ENCODE data around the gene SPRY1.

The SPRY1 gene

DNA sequence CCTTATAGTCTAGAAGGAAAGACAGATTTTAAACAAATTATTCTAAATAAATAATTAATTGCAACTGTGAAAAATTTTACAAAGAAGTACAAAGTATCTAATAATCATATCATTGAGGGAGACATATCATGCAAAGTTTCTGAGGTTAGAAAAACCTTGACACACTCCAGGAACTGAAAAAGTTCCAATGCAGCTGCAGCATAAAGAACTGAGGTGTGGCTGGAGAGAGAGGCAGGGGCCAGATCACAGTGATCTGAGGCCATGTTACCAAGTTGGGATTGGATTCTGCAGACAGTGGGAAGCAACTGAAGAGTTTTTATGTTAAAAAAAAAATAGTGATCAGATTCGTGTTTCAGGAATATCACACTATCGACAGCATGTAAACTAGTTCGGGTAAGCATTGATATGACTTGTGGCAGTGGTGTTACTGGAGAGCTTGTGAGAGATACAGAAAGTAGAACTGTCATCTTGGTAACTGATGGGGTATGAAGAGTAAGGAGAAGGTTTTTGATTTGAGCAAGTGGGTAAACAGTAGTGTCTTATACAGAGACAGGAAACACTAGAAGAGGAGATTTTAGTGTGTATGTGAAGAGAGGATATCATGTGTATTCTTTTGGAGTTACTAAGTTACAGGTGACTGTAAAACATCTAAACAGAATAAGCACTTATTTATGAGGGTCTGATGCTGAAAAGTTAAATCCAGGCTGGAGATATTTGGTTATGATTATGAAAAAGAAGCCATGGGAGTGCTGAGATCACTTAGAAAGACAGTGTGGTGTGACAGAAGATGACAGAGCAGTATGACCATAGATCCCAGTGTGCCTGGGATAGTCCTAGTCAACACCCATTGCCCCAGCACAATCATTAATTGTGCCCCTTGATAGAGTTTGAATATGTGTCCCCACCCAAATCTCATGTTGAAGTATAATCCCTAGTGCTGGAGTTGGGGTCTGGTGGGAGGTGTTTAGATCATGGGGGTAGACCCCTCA lies 15.6 kb upstream of the SPRY1 start:
- no peak for DNase-seq

DNA sequence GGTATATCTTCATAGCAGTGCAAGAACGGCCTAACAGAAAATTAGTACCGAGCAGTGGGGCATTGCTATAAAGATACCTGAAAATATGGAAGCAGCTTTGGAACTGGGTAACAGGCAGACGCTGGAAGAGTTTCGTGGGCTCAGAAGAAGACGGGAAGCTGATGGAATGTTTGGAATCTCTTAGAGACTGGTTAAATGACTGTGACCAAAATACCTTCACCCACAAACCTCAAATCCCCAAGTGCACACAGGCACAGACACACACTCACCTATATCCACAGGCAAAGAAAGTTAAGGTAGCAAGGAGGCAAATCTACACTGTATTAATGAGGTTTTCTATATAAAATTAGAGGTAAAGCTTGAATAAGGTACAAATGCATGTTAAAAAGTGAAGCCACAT lies 14.6 kb upstream of the SPRY1 start:
- no peak for DNase-seq

DNA sequence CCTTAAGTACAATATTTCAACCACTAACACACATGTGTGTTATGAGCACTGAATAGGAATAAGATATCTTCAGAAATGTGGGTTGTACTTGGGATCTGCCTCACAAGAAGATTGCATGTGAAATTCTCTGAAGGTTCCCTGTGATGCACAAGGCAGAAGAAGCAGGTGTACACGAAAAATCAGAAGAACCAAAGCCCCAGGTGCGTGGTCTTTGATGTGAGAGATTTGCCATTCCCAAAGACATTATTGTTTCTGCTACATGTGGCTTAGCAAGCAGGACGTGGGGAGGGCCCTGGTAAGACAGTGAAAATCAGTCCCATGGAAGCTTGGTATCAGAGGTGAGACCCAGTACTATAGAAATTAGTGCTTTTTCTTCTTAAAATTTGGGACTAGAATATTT lies 13.0 kb upstream of the SPRY1 start:
- no peak for DNase-seq

DNA sequence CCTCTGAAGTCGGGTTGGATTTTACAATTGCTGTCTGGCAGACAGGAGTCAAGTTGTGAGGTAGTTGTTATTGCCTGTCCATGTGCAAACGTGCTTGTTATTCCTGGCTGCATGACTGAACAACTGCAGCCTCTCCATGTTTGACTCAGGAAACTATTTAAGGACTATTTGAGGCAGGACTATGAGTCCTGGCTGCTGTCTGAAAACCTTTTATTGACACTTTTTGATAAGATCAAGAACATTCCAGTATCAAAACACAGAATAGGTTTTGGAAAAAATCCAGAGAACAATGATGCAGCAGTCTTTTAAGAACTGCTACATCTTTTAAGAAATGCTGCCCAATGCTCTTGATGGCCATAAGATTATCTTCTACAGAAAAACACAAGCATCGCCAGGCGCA lies 10.0 kb upstream of the SPRY1 start:
- no peak for DNase-seq

DNA sequence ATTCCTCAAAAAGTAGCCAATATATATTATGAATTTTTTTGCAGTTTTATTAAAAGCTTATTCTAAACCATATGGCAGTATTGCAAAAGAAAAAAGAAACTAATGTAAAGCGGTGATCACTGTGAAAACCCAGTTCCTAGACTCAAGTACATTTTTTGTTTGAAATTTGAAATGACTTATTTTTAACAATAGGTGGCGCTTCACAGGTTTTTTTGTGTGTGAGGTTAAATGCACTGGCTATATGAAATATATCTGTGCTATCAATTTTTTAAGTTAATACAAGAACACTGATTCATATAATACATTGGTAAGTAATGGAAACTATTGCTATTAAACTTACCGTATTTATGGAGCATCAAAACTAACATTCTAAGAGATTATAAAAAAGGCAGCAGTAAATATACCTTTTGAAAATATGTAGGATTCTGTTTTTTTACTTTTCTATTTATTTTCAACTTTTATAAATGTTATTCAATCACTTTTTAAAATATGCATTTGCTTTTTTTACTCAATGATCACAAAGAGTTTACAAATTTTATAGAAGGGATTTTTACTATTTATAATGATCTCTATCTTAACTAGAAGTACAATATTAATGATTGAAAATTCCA lies 5.6 kb upstream of the SPRY1 start:
- no peak for DNase-seq

DNA sequence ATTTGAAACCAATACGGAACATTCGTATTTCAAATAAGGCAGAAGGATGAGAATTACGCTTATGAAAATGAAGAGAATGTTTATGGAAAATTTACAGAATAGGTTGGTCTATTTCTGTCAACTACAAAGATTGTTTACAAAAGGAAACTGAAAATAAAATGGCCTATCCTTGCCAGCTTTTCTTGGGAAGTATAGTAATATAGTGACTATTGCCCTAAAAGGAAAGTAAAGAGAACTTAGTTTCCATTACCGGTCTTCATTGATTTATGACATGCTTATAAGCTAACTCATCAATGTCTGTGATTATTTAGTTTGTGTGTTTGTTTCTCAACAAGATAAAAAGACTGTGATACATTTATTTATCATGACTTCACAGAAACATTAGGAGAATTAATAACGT lies 2.9 kb upstream of the SPRY1 start:
- no peak for DNase-seq

DNA sequence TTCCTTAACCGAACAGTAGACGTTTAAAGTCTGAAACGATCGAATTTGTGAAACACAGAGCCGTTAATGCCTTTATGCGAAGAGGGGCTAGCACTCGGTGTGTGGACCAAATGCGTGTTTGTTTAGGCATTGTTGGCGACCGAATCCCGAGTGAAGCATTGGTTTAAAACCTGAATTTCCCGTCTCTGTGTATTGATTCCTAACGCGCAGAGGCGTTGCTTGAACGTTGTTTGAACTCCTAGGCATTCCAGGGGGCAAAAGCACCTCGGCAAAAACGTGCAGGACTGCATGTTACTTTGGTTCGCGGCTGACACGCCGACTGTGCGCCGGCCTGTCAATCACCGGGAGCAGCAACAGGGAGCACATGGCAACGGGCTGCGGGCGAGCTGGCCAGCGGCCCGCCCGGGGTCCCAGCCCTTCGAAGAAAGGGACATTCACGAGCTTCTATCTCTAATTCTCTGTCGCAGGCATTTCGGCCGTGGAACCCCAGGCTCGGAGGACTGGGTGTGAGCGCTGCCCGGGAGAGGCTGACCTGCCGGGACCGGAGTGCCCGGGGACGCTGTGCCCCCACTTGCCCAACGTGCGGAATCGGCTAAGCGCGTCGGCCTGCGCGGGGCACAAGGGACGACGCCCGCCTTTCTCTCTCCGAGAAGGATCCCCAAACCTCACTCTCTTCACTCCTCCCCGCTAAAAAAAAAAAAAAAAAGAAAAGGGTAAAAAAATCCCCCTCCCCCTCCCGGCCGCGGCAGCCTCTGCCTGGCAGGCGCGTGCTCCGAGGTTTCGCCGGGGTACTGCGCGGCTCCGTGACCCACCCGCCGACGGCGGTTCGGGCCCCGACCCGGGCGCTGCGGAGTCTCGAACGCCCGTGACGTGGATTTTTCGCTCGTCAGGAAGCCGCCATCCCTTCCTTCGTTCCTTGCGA lies 810 bp downstream of the SPRY1 start:
- DNase-seq = peak; percentile 25

DNA sequence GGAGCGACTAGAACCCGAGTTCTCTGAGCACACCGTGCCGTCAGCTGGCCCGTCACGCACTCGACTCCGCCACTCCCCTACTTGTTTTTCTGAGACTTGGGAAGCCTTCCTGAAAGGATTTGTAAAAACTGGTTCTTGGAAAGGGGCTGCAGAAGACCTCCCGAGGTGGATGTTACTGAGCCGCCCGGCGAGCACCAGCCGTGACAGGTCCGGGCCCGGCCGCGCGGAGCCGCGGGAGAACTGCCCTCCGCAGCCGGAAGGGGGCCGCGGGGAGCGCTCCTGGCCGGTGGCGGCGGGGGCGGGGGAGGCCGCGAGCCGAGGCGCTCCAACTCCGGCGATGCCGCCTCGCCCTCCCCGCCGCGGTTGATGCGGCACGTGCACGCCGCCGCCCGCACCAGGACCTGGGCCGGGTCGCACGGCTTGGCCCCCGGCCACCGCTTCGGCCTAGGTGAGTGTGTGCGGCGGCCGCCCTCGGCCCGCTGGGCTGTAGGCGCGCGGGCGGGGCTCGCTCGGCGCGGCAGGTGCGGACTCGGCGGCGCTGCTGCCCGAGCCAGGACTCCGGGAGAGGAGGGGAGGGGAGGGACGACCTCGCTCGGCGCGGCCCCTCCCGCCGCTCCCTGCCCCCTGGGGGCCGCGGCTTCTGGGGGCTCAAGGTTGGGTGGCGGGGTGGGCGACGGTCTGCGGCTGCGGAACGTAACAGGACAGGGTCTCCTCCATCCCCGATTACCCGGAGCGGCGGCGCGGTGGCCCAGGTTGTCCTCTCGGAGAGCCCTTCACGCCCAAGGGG lies 1.7 kb downstream of the SPRY1 start:
- peak; percentile 47 for DNase-seq

DNA sequence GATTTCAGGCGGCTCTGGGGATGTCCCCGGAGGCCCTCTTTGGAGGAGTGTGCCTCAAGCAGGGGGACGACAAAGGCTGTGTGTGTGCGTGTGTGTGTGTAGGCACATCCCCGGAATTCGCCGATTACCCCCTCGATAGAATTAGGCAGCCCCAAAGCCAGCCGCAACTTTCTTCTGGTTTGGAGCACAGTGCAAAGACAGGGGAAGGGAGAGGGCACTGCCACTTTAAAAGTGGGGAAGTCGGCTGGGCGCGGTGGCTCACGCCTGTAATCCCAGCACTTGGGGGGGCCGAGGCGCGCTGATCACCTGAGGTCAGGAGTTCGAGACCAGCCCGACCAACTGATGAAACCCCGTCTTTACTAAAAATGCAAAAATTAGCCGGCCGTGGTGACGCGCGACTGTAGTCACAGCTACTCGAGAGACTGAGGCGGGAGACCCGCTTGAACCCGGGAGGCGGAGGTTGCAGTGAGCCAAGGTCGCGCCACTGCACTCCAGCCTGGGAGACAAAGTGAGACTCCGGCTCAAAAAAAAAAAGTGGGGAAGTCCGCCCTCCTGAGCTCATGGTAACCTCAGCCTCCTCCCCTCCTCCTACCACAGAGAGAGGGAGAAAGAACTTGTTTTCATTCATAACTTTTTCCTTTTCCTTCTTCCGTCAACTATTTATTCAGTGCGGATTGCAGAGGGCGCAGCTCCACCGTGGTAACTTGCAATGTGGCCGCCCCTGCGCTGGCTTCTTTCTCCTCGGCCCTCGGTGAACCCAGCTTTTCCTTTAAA lies 2.4 kb downstream of the SPRY1 start:
- DNase-seq = peak; percentile 35

DNA sequence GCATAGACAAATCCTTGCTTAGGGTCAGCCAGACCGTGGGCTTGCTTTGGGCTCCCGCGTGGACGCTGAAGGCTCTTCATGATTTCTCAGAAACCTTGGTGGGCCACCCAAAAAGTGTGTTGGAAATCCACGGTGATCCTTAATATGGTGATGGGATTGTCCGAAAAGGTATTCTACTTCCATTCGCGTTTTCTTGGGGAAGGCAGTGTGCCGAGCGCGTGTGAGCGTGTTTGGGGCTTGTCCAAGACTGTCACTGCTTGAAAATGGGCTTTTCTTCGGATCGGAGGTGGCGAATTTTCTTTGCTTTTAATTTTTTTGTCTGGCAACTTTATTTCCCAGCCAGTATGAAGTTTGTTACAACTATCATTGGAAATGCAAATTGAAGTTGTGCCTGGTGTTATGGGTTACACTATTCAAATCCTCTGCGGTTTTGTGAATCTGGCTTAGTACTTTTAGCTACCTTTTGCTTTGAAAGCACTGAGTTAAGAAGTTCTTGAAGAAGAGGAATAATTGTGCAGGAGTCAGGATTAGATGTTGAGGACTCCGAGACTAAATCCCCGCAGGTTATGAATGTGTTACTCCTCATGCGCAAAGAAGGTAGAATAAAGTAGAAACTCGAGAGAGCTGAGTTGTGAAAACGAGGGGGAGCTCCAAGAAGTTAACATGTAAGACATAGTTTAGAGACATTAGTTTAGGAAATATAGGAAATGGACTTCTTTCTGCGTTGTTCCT lies 3.2 kb downstream of the SPRY1 start:
- no peak for DNase-seq

DNA sequence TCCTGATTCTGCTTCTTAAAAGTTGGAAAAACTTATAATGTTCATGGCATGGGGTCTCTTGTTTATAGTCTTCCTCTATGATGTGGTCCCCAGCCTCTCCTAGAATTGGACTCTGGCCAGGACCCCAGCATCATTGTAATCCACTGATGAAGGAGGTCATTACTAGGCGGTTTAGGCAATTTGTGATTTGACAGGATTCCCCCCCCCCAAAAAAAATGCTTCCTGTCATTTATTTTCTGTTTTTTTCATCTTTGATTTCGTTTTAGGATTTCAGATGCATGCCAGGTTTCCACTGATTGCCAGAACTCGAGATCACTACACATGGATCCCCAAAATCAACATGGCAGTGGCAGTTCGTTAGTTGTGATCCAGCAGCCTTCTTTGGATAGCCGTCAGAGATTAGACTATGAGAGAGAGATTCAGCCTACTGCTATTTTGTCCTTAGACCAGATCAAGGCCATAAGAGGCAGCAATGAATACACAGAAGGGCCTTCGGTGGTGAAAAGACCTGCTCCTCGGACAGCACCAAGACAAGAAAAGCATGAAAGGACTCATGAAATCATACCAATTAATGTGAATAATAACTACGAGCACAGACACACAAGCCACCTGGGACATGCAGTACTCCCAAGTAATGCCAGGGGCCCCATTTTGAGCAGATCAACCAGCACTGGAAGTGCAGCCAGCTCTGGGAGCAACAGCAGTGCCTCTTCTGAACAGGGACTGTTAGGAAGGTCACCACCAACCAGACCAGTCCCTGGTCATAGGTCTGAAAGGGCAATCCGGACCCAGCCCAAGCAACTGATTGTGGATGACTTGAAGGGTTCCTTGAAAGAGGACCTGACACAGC lies 4.9 kb downstream of the SPRY1 start:
- no peak for DNase-seq

DNA sequence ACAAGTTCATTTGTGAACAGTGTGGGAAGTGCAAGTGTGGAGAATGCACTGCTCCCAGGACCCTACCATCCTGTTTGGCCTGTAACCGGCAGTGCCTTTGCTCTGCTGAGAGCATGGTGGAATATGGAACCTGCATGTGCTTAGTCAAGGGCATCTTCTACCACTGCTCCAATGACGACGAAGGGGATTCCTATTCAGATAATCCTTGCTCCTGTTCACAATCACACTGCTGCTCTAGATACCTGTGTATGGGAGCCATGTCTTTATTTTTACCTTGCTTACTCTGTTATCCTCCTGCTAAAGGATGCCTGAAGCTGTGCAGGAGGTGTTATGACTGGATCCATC lies 5.5 kb downstream of the SPRY1 start:
- DNase-seq = no peak

DNA sequence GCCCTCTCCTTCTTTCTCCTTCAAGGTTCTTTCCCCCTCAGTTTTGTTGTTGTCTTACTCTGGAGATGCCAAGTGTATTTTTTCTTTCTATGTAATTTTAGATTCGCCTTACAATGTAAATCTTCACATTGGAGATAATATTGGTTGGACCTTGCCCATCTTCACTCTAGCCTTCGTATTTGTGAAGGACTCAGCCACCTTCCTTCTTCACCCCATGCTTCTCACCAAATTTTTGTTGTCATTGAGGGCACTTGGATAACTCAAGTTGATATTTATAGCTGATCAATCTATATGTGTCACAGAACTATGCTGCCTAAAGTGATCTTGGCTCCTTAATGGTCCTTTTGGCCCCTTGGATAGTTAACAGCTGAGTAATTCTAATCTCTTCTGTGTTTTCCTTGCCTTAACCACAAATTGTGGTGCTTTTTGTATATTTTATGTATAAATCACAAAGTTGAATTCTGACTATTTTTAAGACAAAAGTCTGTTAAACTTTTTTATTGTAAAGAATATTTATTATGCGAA lies 6.5 kb downstream of the SPRY1 start:
- no peak for DNase-seq

DNA sequence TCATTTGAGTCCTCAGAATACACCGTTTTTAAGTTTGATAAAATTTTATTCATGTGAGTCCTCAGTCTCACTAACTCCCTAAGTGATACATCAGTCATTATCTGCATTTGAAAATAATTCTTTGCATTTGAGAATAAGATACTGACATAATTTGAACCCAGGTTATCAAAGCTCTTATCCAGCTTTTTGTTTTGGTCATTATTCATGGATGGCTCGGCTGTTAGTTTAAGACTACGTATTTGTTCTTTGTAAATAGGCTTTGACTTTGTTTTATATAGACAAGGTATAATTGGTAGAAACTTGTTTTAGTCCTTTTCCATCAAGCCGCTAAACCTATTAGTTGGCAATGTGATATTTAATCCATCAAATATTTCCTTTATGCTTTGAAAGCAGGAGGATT lies 7.9 kb downstream of the SPRY1 start:
- no peak for DNase-seq

DNA sequence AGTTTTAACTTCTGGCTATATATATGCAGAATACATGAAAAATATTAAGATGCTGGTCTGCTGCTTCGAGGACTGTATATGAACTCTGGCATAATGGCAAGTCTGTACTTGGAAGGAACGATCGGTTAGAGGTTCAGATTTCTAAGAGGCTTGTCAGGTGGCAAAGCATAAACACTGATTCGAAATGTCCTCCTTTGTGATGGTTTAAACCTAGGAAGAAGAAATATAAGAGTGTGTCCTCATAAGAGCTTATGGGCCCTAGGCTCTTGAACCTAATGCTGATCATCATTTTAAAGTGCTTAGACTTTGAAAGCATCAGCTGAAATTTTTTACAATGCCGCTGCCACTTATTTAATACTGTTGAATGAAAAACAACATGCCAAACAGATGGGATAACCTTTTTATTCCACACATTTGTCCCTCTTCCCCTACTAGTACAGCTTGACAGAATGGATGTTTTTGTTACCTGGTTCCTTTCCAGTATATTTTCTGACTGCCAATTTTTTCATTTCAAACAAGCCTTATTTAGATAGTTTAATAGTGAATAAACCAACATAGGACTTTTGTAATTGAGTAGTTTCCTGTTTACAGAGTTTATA lies 8.8 kb downstream of the SPRY1 start:
- DNase-seq = no peak

DNA sequence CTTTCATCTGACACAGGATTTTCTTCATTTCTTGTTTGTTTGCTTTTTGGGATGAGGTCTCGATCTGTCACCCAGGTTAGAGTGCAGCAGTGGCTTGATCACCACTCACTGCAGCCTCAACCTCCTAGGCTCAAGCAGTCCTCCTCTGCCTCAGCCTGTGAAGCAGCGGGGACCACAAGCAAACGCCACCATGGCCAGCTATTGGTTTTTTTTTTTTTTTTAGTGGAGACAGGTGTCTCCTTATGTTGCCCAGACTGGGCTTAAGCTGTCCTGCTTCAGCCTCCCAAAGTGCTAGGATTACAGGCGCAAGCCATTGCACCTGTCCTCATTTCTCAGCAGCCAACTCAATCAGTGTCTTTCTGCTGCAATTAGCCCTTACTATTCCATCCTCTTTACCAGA lies 10.3 kb downstream of the SPRY1 start:
- no peak for DNase-seq

DNA sequence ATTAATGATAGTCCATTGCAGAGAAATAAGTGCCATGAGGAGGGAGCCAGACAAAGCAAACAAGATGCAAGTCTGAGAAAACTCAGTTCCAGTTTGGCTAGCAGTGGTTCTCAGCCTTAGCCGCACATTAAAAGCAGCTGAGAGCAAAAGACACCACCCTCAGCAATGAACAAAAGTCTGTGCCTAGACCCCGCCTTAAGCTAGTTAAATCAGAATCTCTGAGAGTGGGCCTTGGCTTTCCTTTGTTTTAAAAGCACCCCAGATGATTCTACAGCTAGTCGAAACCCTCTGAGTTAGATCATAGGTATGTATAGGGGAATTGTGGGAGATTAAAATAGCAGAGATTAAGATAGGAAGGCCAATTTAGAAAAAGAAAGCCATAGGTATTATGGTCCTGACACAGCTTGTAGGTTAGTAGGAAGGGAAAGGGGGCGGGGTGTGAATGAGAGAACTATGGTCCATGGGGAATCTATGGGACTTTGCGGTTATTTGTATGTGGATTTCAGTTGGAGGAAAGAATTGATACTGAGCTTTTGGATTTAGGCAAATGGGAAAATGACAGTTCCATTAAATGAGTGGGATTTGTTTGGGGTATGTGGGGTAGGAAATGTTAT lies 12.0 kb downstream of the SPRY1 start:
- no peak for DNase-seq

DNA sequence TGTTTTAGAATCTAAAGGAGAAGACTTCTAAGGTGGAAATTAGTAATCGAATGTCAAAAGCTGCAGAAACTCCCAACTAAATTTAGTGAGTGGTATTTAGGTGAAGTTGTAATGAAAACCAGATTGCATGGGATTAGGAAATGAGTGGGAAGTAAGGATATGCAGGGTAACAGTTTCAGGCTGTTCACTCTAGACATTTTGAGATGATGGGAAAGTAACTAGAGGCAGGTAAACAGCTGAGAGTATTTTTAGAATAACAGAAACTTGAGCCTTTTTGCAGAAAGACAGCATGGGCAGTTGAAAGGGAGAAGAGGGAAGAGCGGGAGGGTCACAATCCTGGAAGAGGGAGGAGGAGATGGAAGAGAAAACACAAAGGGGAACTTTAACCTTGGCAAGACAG lies 12.7 kb downstream of the SPRY1 start:
- no peak for DNase-seq

DNA sequence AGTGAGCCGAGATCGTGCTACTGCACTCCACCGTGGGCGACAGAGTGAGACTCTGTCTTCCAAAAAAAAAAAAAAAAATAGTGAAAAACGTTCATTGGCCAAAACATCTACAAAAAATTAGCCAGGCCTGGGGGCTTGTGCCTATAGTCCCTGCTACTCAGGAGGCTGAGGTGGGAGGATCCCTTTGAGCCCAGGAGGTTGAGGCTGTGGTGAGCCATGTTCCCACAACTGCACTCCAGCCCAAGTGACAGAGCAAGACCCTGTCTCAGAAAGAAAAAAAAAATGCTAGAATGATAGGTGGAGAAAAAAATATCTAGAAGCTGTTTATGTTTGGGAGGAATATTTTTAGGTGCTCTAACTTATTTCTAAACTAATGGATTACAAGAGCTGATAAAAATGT lies 14.9 kb downstream of the SPRY1 start:
- no peak for DNase-seq
